ENCODE measurements around the gene TIAM1.

DNA sequence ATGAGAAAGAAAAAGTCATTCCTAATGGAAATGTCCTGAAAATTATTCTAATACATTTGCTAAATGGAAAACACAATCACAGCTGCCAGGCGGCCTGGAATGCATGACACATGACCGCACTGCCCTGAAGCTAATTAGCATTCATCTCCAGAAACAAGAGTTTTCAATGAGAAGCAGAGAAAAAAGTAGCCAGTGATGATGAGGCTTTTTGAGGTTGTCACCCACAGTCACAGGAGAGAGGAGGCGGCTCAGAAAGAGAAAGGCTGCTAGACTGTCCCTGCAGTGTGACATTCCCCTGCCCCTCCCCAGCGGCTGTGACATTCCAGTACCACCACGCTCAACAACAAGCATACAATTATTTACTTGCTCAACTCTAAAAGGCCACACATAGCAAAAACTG lies 182.9 kb downstream of the TIAM1 start:
- TF ChIP-seq, protein P1, sequence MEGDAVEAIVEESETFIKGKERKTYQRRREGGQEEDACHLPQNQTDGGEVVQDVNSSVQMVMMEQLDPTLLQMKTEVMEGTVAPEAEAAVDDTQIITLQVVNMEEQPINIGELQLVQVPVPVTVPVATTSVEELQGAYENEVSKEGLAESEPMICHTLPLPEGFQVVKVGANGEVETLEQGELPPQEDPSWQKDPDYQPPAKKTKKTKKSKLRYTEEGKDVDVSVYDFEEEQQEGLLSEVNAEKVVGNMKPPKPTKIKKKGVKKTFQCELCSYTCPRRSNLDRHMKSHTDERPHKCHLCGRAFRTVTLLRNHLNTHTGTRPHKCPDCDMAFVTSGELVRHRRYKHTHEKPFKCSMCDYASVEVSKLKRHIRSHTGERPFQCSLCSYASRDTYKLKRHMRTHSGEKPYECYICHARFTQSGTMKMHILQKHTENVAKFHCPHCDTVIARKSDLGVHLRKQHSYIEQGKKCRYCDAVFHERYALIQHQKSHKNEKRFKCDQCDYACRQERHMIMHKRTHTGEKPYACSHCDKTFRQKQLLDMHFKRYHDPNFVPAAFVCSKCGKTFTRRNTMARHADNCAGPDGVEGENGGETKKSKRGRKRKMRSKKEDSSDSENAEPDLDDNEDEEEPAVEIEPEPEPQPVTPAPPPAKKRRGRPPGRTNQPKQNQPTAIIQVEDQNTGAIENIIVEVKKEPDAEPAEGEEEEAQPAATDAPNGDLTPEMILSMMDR (conservative IDR thresholded peaks at IDR 0.05; ENCODE audit: low read length): no peak
- no peak for TF ChIP-seq EZH2phosphoT487 (IDR thresholded peaks at IDR 0.05; ENCODE audit: borderline replicate concordance, low read depth, low read length)
